NCI-H1930 (cell line): ENCODE results near the gene BHLHE40.
A peak's percentile ranks its signal among the peaks of the same experiment; 100 is the strongest.
"Not testable (repeated sequence)": the region's sequence is repeated elsewhere in the genome, so short reads cannot be mapped to it uniquely, and the experiment has no call there.

ENCODE experiments used
- DNase-seq, 2 experiments: peaks; one replicate each; lab custom pipeline; 2025; lab: John Stamatoyannopoulos, UW

Gene BHLHE40

DNA sequence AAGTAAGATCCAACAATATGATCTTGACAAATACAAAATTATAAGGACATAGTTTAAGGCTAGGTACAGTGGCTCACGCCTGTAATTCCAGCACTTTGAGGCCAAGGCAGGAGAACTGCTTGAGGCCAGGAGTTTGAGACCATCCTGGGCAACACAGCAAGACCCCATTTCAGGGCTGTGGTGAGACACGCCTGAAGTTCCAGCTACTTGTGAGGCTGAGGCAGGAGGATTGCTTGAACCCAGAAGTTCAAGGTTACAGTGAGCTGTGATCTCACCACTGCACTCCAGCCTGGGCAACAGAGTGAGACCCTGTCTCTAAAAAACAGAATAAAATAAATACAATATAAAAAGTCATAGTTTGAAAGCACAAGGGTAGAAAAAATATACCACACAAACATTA lies 17.4 kb upstream of the BHLHE40 start:
- DNase-seq, result not testable (repeated sequence)

DNA sequence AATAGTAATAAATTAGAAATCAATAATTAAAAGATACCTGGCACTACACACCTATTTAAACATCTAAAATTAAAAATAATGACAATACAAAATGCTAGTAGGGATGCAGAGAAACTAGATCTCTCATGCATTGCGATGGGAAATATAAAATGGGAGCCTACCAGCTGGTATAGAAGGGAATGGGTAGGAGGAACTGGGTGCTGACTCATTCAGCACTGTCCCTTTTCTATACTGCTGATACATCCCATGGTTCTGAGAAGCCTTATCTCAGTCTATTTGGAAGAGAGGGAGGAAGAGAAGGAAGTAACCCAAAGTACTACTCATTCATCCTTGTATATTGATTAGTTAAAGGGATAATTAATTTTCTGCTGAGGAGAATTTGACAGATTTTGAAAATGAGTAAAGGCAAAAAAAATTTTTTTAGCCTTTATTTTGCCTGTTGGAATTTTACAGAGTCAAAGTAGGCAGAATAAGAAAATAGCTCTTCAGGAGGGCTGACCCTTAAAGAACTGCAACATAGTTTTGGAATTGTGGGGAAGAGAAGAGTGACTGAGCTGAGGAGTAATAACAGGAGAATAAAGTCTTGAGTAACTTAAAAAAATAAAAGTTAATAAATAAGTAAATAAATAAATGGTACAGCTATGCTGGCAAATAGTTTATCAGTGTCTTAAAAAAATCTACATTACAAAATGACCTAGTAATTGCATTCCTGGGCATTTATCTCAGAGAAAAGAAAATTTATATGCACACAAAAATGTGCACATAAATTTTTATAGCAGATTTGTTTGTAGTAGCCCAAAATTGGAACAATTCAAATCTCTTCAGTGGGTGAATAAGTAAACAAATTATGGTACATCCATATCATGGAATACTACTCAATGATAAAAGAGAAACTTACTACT lies 15.3 kb upstream of the BHLHE40 start:
- no peak for DNase-seq

DNA sequence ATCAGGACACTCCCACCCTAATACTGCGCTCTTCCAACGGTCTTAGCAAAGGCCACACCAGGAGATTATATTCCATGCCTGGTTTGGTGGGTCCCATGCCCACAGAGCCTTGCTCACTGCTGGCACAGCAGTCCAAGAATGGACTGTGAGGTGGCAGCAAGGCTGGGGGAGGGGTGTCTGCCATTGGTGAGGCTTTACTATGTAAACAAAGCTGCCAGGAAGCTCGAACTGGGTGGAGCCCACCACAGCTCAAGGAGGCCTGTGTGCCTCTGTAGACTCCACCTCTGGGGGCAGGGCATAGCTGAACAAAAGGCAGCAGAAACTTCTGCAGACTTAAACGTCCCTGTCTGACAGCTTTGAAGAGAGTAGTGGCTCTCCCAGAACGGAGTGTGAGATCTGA lies 13.2 kb upstream of the BHLHE40 start:
- not testable (repeated sequence) for DNase-seq

- DNase-seq, result not testable (repeated sequence)
Measured at GRCh38 chr3:4967683-4968082, 11.6 kb upstream of the BHLHE40 start.

DNA sequence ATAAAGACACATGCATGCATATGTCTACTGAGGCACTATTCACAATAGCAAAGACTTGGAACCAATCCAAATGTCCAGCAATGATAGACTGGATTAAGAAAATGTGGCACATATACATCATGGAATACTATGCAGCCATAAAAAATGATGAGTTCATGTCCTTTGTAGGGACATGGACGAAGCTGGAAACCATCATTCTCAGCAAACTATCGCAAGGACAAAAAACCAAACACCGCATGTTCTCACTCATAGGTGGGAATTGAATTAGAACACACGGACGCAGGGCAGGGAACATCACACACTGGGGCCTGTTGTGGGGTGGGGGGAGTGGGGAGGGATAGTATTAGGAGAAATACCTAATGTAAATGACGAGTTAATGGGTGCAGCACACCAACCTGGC lies 7.8 kb upstream of the BHLHE40 start:
- not testable (repeated sequence) for DNase-seq

DNA sequence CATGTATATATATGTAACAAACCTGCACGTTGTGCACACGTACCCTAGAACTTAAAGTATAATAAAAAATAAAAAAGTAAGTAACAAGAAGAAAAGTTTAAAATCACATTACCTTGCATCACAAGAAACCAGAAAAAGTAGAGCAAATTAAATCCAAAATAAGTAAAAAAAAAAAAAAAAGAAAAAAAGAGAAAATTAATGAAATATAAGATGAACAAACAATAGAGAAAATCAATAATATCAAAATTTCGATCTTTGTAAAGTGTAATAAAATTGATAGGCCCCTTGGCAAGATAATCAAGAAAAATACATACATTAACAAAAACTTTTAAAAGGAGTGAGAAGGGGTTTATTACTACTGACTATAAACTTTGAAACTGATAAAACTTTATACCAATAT lies 7.4 kb upstream of the BHLHE40 start:
- DNase-seq, result no peak

GRCh38 chr3:4972652-4973643 lies 6.3 kb upstream of the BHLHE40 start:
- no peak for DNase-seq

DNA sequence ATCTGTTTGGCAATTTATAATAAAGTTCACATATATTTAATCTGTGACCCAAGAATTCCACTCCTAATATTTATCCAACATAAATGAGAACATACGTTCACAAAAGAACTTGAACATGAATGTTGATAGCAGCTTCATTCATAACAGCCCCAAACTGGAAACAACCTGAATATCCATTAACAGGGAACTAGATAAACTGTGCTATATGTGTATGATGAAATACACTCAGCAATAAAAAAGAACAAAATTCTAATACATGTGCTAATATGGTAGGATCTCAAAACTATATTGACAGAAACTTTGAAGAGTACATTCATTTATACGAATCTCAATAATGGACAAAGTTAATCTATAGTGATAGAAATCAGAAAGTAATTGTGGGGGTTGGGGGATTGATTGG lies 5.1 kb upstream of the BHLHE40 start:
- no peak for DNase-seq

GRCh38 chr3:4976109-4976508 lies 3.1 kb upstream of the BHLHE40 start:
- peak; percentile 13 to 29 for DNase-seq

DNA sequence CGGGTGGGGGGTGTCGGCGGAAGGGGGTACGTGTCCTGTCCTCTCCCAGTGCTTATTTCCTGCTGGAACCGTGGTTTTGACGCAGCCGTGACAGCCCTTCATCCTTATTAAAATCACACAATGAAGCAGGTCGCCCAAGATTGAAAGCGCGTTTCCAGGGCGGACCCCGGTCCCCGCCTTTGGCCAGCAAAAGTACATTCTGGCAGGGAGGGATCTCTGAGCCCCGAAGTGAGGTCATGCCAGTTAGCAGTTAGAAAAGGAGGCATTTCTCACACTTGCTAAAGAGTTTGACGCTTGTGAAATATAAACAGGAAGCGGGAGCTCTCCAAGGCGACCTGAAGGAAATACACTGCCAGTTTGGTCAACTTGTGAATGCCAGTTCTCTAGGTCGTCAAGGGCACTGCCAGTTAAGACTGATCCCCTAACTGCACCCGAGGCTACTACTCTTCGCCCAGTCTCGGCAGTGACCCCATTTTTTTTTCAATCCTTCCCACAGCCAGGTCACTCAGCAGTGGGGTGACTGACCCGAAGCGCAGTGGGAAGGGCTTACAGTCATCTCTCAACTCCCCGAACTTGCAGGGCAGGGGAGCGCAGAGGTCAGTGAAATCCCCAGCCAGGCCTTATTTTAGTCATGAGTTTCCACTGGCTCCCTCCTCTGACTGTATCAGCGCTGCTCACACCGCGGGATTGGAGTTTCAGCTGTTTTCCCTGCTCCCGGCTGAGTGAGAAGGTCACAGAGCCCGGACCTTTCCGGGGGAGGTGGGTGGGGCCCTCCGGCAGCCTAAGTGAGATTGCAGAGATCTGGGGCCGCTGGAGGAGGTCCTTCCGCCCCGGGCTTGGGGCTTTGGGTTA lies 2.0 kb upstream of the BHLHE40 start:
- no peak for DNase-seq

DNA sequence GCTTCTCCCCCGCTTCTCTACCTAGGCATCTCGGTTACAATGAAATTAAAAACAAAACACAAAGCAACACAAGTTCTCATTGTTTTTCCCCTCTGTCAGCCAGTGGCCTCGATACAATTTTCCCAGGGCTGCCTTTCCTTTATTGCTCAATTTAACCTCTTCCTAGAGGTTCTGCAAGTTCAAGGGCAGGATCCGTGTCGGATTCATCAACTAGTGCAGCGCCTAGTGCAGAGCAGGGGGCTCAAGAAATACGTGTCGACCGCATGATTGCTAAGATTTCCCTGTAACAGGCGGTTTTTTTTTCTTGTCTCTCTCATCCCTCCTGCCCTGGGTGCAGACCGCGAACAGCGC lies 1.4 kb upstream of the BHLHE40 start:
- no peak for DNase-seq

GRCh38 chr3:4978204-4978965 lies 852 bp upstream of the BHLHE40 start:
- DNase-seq, result peak; percentile 29 to 82

- DNase-seq, result peak; percentile 54 to 80
Measured at GRCh38 chr3:4978966-4979427, 240 bp upstream of the BHLHE40 start.

- peak; percentile 15 to 45 for DNase-seq
Measured at GRCh38 chr3:4980229-4981203, 1.3 kb downstream of the BHLHE40 start.

GRCh38 chr3:4981294-4981664 lies 2.0 kb downstream of the BHLHE40 start:
- no peak for DNase-seq

- no peak for DNase-seq
Measured at GRCh38 chr3:4981665-4982494, 2.6 kb downstream of the BHLHE40 start.

GRCh38 chr3:4982773-4983738 lies 3.8 kb downstream of the BHLHE40 start:
- DNase-seq, result no peak
